ENCODE measurements around the gene GRIN1.

Gene GRIN1

GRCh38 chr9:137159105-137160053 is 20.4 kb downstream of the GRIN1 start:
- Histone ChIP-seq H3K4me3 (ENCODE audit: low read depth in 1 of 5, low read length in 5 of 5) (no peak overlapping the region), H3K4me1 (ENCODE audit: control insufficient read depth in 5 of 5, insufficient read depth in 5 of 5, low read length in 5 of 5) (peaks cover 0 to 15% (median 8%) of the 10 kb centered on the region in 5 donors), H3K9ac (ENCODE audit: low read length in 5 of 5) (no peak overlapping the region), H3K36me3 (ENCODE audit: control insufficient read depth in 5 of 5, insufficient read depth in 5 of 5, low read length in 5 of 5) (no peaks in the 10 kb centered on the region), H3K27me3 (ENCODE audit: control insufficient read depth in 5 of 5, insufficient read depth in 4 of 5, low read length in 5 of 5) (peaks cover 49 to 82% (median 80%) of the 10 kb centered on the region in 5 donors), H3K27ac (ENCODE audit: low read depth, low read length) (no peak overlapping the region), H3K9me3 (ENCODE audit: control insufficient read depth in 5 of 5, low read length in 5 of 5) (peaks cover 0 to 2% (median 0%) of the 10 kb centered on the region in 5 donors)

- peaks cover 0 to 15% (median 8%) of the 10 kb centered on the region in 5 donors for H3K4me1 ChIP-seq (ENCODE audit: control insufficient read depth in 5 of 5, insufficient read depth in 5 of 5, low read length in 5 of 5)
- H3K27me3 ChIP-seq (ENCODE audit: control insufficient read depth in 5 of 5, insufficient read depth in 4 of 5, low read length in 5 of 5): peaks cover 55 to 89% (median 83%) of the 10 kb centered on the region in 5 donors
- H3K9ac ChIP-seq (ENCODE audit: low read length in 5 of 5): no peak overlapping the region
- no peak overlapping the region for H3K4me3 ChIP-seq (ENCODE audit: low read depth in 1 of 5, low read length in 5 of 5)
- peaks cover 0 to 2% (median 0%) of the 10 kb centered on the region in 5 donors for H3K9me3 ChIP-seq (ENCODE audit: control insufficient read depth in 5 of 5, low read length in 5 of 5)
- no peaks in the 10 kb centered on the region for H3K36me3 ChIP-seq (ENCODE audit: control insufficient read depth in 5 of 5, insufficient read depth in 5 of 5, low read length in 5 of 5)
- H3K27ac ChIP-seq (ENCODE audit: low read depth, low read length): no peak overlapping the region
These were observed 21.1 kb downstream of the GRIN1 start for GRCh38 chr9:137160054-137160425.

- Histone ChIP-seq H3K9ac (ENCODE audit: low read length in 5 of 5) (no peak overlapping the region), H3K9me3 (ENCODE audit: control insufficient read depth in 5 of 5, low read length in 5 of 5) (peaks cover 0 to 2% (median 0%) of the 10 kb centered on the region in 5 donors), H3K4me3 (ENCODE audit: low read depth in 1 of 5, low read length in 5 of 5) (no peak overlapping the region), H3K36me3 (ENCODE audit: control insufficient read depth in 5 of 5, insufficient read depth in 5 of 5, low read length in 5 of 5) (no peaks in the 10 kb centered on the region), H3K4me1 (ENCODE audit: control insufficient read depth in 5 of 5, insufficient read depth in 5 of 5, low read length in 5 of 5) (peaks cover 0 to 15% (median 8%) of the 10 kb centered on the region in 5 donors), H3K27me3 (ENCODE audit: control insufficient read depth in 5 of 5, insufficient read depth in 4 of 5, low read length in 5 of 5) (peaks cover 53 to 89% (median 83%) of the 10 kb centered on the region in 5 donors), H3K27ac (ENCODE audit: low read depth, low read length) (no peak overlapping the region)
These were observed 22.0 kb downstream of the GRIN1 start for GRCh38 chr9:137160716-137161557.

GRCh38 chr9:137161558-137162486 is 22.9 kb downstream of the GRIN1 start:
- Histone ChIP-seq H3K36me3 (ENCODE audit: control insufficient read depth in 5 of 5, insufficient read depth in 5 of 5, low read length in 5 of 5) (no peaks in the 10 kb centered on the region), H3K9ac (ENCODE audit: low read length in 5 of 5) (no peak overlapping the region), H3K9me3 (ENCODE audit: control insufficient read depth in 5 of 5, low read length in 5 of 5) (peaks cover 0 to 2% (median 0%) of the 10 kb centered on the region in 5 donors), H3K4me3 (ENCODE audit: low read depth in 1 of 5, low read length in 5 of 5) (no peak overlapping the region), H3K27me3 (ENCODE audit: control insufficient read depth in 5 of 5, insufficient read depth in 4 of 5, low read length in 5 of 5) (peaks cover 61 to 89% (median 83%) of the 10 kb centered on the region in 5 donors), H3K27ac (ENCODE audit: low read depth, low read length) (no peak overlapping the region), H3K4me1 (ENCODE audit: control insufficient read depth in 5 of 5, insufficient read depth in 5 of 5, low read length in 5 of 5) (peaks cover 0 to 10% (median 4%) of the 10 kb centered on the region in 5 donors)

GRCh38 chr9:137162505-137163364 is 23.8 kb downstream of the GRIN1 start:
- Histone ChIP-seq H3K4me3 (ENCODE audit: low read depth in 1 of 5, low read length in 5 of 5) (peak overlapping the region in 1 of 5 donors; percentile 22), H3K36me3 (ENCODE audit: control insufficient read depth in 5 of 5, insufficient read depth in 5 of 5, low read length in 5 of 5) (no peaks in the 10 kb centered on the region), H3K27me3 (ENCODE audit: control insufficient read depth in 5 of 5, insufficient read depth in 4 of 5, low read length in 5 of 5) (peaks cover 60 to 87% (median 81%) of the 10 kb centered on the region in 5 donors), H3K27ac (ENCODE audit: low read depth, low read length) (no peak overlapping the region), H3K4me1 (ENCODE audit: control insufficient read depth in 5 of 5, insufficient read depth in 5 of 5, low read length in 5 of 5) (peaks cover 0 to 10% (median 4%) of the 10 kb centered on the region in 5 donors), H3K9me3 (ENCODE audit: control insufficient read depth in 5 of 5, low read length in 5 of 5) (peaks cover 0 to 2% (median 0%) of the 10 kb centered on the region in 5 donors), H3K9ac (ENCODE audit: low read length in 5 of 5) (no peak overlapping the region)

- Histone ChIP-seq H3K27me3 (ENCODE audit: control insufficient read depth in 5 of 5, insufficient read depth in 4 of 5, low read length in 5 of 5) (peaks cover 54 to 86% (median 75%) of the 10 kb centered on the region in 5 donors), H3K9ac (ENCODE audit: low read length in 5 of 5) (no peak overlapping the region), H3K4me1 (ENCODE audit: control insufficient read depth in 5 of 5, insufficient read depth in 5 of 5, low read length in 5 of 5) (peaks cover 0 to 15% (median 9%) of the 10 kb centered on the region in 5 donors), H3K36me3 (ENCODE audit: control insufficient read depth in 5 of 5, insufficient read depth in 5 of 5, low read length in 5 of 5) (no peaks in the 10 kb centered on the region), H3K4me3 (ENCODE audit: low read depth in 1 of 5, low read length in 5 of 5) (peak overlapping the region in 1 of 5 donors; percentile 22), H3K9me3 (ENCODE audit: control insufficient read depth in 5 of 5, low read length in 5 of 5) (peaks cover 0 to 2% (median 0%) of the 10 kb centered on the region in 5 donors), H3K27ac (ENCODE audit: low read depth, low read length) (no peak overlapping the region)
These were observed 24.4 kb downstream of the GRIN1 start for GRCh38 chr9:137163365-137163715.

- no peak overlapping the region for H3K27ac ChIP-seq (ENCODE audit: low read depth, low read length)
- H3K27me3 ChIP-seq (ENCODE audit: control insufficient read depth in 5 of 5, insufficient read depth in 4 of 5, low read length in 5 of 5): peaks cover 54 to 82% (median 72%) of the 10 kb centered on the region in 5 donors
- H3K9ac ChIP-seq (ENCODE audit: low read length in 5 of 5): no peak overlapping the region
- peaks cover 0 to 2% (median 0%) of the 10 kb centered on the region in 5 donors for H3K9me3 ChIP-seq (ENCODE audit: control insufficient read depth in 5 of 5, low read length in 5 of 5)
- no peaks in the 10 kb centered on the region for H3K36me3 ChIP-seq (ENCODE audit: control insufficient read depth in 5 of 5, insufficient read depth in 5 of 5, low read length in 5 of 5)
- H3K4me1 ChIP-seq (ENCODE audit: control insufficient read depth in 5 of 5, insufficient read depth in 5 of 5, low read length in 5 of 5): peaks cover 0 to 19% (median 12%) of the 10 kb centered on the region in 5 donors
- H3K4me3 ChIP-seq (ENCODE audit: low read depth in 1 of 5, low read length in 5 of 5): no peak overlapping the region
These were observed 24.9 kb downstream of the GRIN1 start for GRCh38 chr9:137163805-137164204.

- peaks cover 0 to 2% (median 0%) of the 10 kb centered on the region in 5 donors for H3K9me3 ChIP-seq (ENCODE audit: control insufficient read depth in 5 of 5, low read length in 5 of 5)
- H3K27ac ChIP-seq (ENCODE audit: low read depth, low read length): no peak overlapping the region
- H3K36me3 ChIP-seq (ENCODE audit: control insufficient read depth in 5 of 5, insufficient read depth in 5 of 5, low read length in 5 of 5): no peaks in the 10 kb centered on the region
- H3K27me3 ChIP-seq (ENCODE audit: control insufficient read depth in 5 of 5, insufficient read depth in 4 of 5, low read length in 5 of 5): peaks cover 54 to 83% (median 72%) of the 10 kb centered on the region in 5 donors
- H3K4me3 ChIP-seq (ENCODE audit: low read depth in 1 of 5, low read length in 5 of 5): no peak overlapping the region
- no peak overlapping the region for H3K9ac ChIP-seq (ENCODE audit: low read length in 5 of 5)
- peaks cover 0 to 28% (median 19%) of the 10 kb centered on the region in 5 donors for H3K4me1 ChIP-seq (ENCODE audit: control insufficient read depth in 5 of 5, insufficient read depth in 5 of 5, low read length in 5 of 5)
These were observed 25.7 kb downstream of the GRIN1 start for GRCh38 chr9:137164370-137165249.

All from subcutaneous abdominal adipose tissue (tissue), 5 donors.